GM18498 (cell line): Measurements from ENCODE around the gene RBM12.

ENCODE experiments used
- ATAC-seq: cut with Tn5 transposase; IDR thresholded peaks from one replicate; pipeline ENCODE4 v1.9.1; 2021; ENCODE audit warnings: mild to moderate bottlenecking, moderate library complexity; ENCODE audit not compliant: unreplicated experiment

RBM12 gene

GRCh38 chr20:35660122-35660937 lies 4.4 kb downstream of the RBM12 start:
- no peak for ATAC-seq

- no peak for ATAC-seq
Measured at GRCh38 chr20:35657271-35657670, 7.4 kb downstream of the RBM12 start.

- no peak for ATAC-seq
Measured at GRCh38 chr20:35654415-35654814, 10.3 kb downstream of the RBM12 start.

- no peak for ATAC-seq
Measured at GRCh38 chr20:35653893-35654292, 10.8 kb downstream of the RBM12 start.

GRCh38 chr20:35653430-35653734 lies 11.3 kb downstream of the RBM12 start:
- no peak for ATAC-seq

GRCh38 chr20:35652641-35653429 lies 11.9 kb downstream of the RBM12 start:
- no peak for ATAC-seq

GRCh38 chr20:35651958-35652357 lies 12.7 kb downstream of the RBM12 start:
- ATAC-seq = no peak

GRCh38 chr20:35650632-35651031 lies 14.1 kb downstream of the RBM12 start:
- ATAC-seq = no peak

GRCh38 chr20:35648836-35649235 lies 15.9 kb downstream of the RBM12 start:
- no peak for ATAC-seq

GRCh38 chr20:35644806-35645205 lies 19.9 kb downstream of the RBM12 start:
- ATAC-seq = no peak

GRCh38 chr20:35643045-35643444 lies 21.7 kb downstream of the RBM12 start:
- ATAC-seq = no peak

- no peak for ATAC-seq
Measured at GRCh38 chr20:35641743-35642142, 23.0 kb downstream of the RBM12 start.

- ATAC-seq = no peak
Measured at GRCh38 chr20:35640724-35641123, 24.0 kb downstream of the RBM12 start.

GRCh38 chr20:35638751-35639150 lies 25.9 kb downstream of the RBM12 start:
- no peak for ATAC-seq

GRCh38 chr20:35637276-35637675 lies 27.4 kb downstream of the RBM12 start:
- no peak for ATAC-seq

GRCh38 chr20:35636095-35636494 lies 28.6 kb downstream of the RBM12 start:
- ATAC-seq = no peak

- ATAC-seq = no peak
Measured at GRCh38 chr20:35635652-35636051, 29.0 kb downstream of the RBM12 start.

GRCh38 chr20:35632539-35633115 lies 32.1 kb downstream of the RBM12 start:
- ATAC-seq = no peak

- no peak for ATAC-seq
Measured at GRCh38 chr20:35630636-35631035, 34.1 kb downstream of the RBM12 start.

- ATAC-seq = no peak
Measured at GRCh38 chr20:35629427-35630145, 35.1 kb downstream of the RBM12 start.

GRCh38 chr20:35627121-35627520 lies 37.6 kb downstream of the RBM12 start:
- ATAC-seq = no peak
